Astrocyte of the cerebellum (primary cell): ENCODE data around the gene ESPNL.
"Not testable (repeated sequence)": the region's sequence is repeated elsewhere in the genome, so short reads cannot be mapped to it uniquely, and the experiment has no call there.

Experiments used
- DNase-seq: peaks from one replicate; pipeline ENCODE4 v3.0.0-alpha.2; 2011; ENCODE audit warnings: low read depth
- H3K4me3 ChIP-seq: 2 replicates; pipeline ENCODE4 v1.5.1; 2011; ENCODE audit warnings: mild to moderate bottlenecking, low read depth, low read length, moderate library complexity
- CTCF ChIP-seq: IDR thresholded peaks from 2 replicates; pipeline ENCODE4 v1.5.1; 2012; ENCODE audit warnings: low read length, low read depth, moderate library complexity, mild to moderate bottlenecking; ENCODE audit errors: missing control alignments
- in situ Hi-C: cut with HindIII; loops from 2 replicates; pipeline ENCODE4 v1.10.0; 2017; ENCODE audit warnings: low sequenced_read_pairs

Gene ESPNL

GRCh38 chr2:238168196-238169047 lies 68.3 kb downstream of the ESPNL start:
- TF ChIP-seq CTCF, result no peak
- in situ Hi-C loops, result no loop called here
- H3K4me3 ChIP-seq, result no peak overlapping the region
- DNase-seq, result no peak

GRCh38 chr2:238169048-238169707 lies 69.0 kb downstream of the ESPNL start:
- in situ Hi-C loops, result no loop called here
- peak; percentile 92 for DNase-seq
- no peak overlapping the region for H3K4me3 ChIP-seq
- TF ChIP-seq CTCF, result no peak

- peak; percentile 80 for DNase-seq
- in situ Hi-C loops, result no loop called here
- TF ChIP-seq CTCF, result no peak
- no peak overlapping the region for H3K4me3 ChIP-seq
These were observed 69.6 kb downstream of the ESPNL start for GRCh38 chr2:238169708-238170251.

GRCh38 chr2:238170386-238171071 lies 70.4 kb downstream of the ESPNL start:
- no peak for DNase-seq
- in situ Hi-C loops, result no loop called here
- no peak overlapping the region for H3K4me3 ChIP-seq
- TF ChIP-seq CTCF, result no peak

- in situ Hi-C loops, H3K4me3 ChIP-seq, DNase-seq: not testable (repeated sequence)
These were observed 70.9 kb downstream of the ESPNL start for GRCh38 chr2:238171072-238171431.

GRCh38 chr2:238171575-238172187 lies 71.5 kb downstream of the ESPNL start:
- in situ Hi-C loops, result no loop called here
- TF ChIP-seq CTCF, result no peak
- no peak for DNase-seq
- no peak overlapping the region for H3K4me3 ChIP-seq
